H9 (cell line): ENCODE results near the gene TREM1. TPM values are rescaled to one million over a fixed set of nuclear protein-coding genes. Genes with fewer than 3 reads are reported as not detected.
A peak's percentile ranks its signal among the peaks of the same experiment; 100 is the strongest.

Source experiments
- DNase-seq: peaks from one replicate; pipeline ENCODE4 v3.0.0-alpha.2; 2017
- H2AFZ ChIP-seq: one replicate; pipeline ENCODE4 v1.6.1; 2013; ENCODE audit warnings: mild to moderate bottlenecking, low read length, control low read depth, moderate library complexity
- H2AK5ac ChIP-seq: 2 replicates; pipeline ENCODE4 v1.6.1; 2013; ENCODE audit warnings: low read length, control low read depth, mixed read lengths; ENCODE audit not compliant: insufficient read length
- H2BK120ac ChIP-seq: one replicate; pipeline ENCODE4 v1.6.1; 2013; ENCODE audit warnings: low read depth, mild to moderate bottlenecking, low read length, control low read depth, inconsistent platforms; ENCODE audit not compliant: poor library complexity, severe bottlenecking
- H2BK12ac ChIP-seq: 2 replicates; pipeline ENCODE4 v1.6.1; 2013; ENCODE audit warnings: low read length, control low read depth, mixed read lengths, low read depth; ENCODE audit not compliant: insufficient read length
- H2BK15ac ChIP-seq: 2 replicates; pipeline ENCODE4 v1.6.1; 2013; ENCODE audit warnings: low read depth, low read length, control low read depth
- H2BK20ac ChIP-seq: one replicate; pipeline ENCODE4 v1.6.1; 2013; ENCODE audit warnings: low read depth, mild to moderate bottlenecking, low read length, control low read depth, inconsistent platforms; ENCODE audit not compliant: poor library complexity, severe bottlenecking
- H2BK5ac ChIP-seq: 2 replicates; pipeline ENCODE4 v1.6.1; 2013; ENCODE audit warnings: low read length, control low read depth, mixed read lengths; ENCODE audit not compliant: insufficient read length
- H3K14ac ChIP-seq: 2 replicates; pipeline ENCODE4 v1.6.1; 2013; ENCODE audit warnings: low read length, control low read depth; ENCODE audit not compliant: insufficient read depth
- H3K18ac ChIP-seq: 2 replicates; pipeline ENCODE4 v1.6.1; 2013; ENCODE audit warnings: low read depth, mild to moderate bottlenecking, mixed read lengths, low read length, control low read depth; ENCODE audit not compliant: insufficient read length
- H3K23ac ChIP-seq: 2 replicates; pipeline ENCODE4 v1.6.1; 2013; ENCODE audit warnings: low read length, control low read depth, mixed read lengths, low read depth; ENCODE audit not compliant: insufficient read length
- H3K23me2 ChIP-seq: 2 replicates; pipeline ENCODE4 v1.6.1; 2013; ENCODE audit warnings: low read depth, mild to moderate bottlenecking, mixed read lengths, low read length, control low read depth; ENCODE audit not compliant: insufficient read length, poor library complexity, severe bottlenecking
- H3K27ac ChIP-seq: 2 replicates; pipeline ENCODE4 v1.5.1; 2013; ENCODE audit warnings: low read length, control low read depth, mixed read lengths, low read depth; ENCODE audit not compliant: insufficient read length
- H3K27me3 ChIP-seq: 2 replicates; pipeline ENCODE4 v1.6.1; 2013; ENCODE audit warnings: low read length, control low read depth, inconsistent platforms; ENCODE audit not compliant: insufficient read depth
- H3K4ac ChIP-seq: 2 replicates; pipeline ENCODE4 v1.6.1; 2013; ENCODE audit warnings: low read depth, mild to moderate bottlenecking, control low read depth, inconsistent platforms, low read length, moderate library complexity
- H3K4me1 ChIP-seq: 2 replicates; pipeline ENCODE4 v1.6.1; 2013; ENCODE audit warnings: low read length, control low read depth, inconsistent platforms; ENCODE audit not compliant: insufficient read depth
- H3K4me2 ChIP-seq: 2 replicates; pipeline ENCODE4 v1.6.1; 2013; ENCODE audit warnings: low read length, control low read depth, mixed read lengths; ENCODE audit not compliant: insufficient read length, insufficient read depth
- H3K56ac ChIP-seq: 2 replicates; pipeline ENCODE4 v1.6.1; 2013; ENCODE audit warnings: low read depth, mild to moderate bottlenecking, mixed read lengths, low read length, control low read depth; ENCODE audit not compliant: insufficient read length
- H3K79me1 ChIP-seq: 2 replicates; pipeline ENCODE4 v1.6.1; 2013; ENCODE audit warnings: low read depth, mild to moderate bottlenecking, moderate library complexity, low read length, control low read depth, inconsistent platforms; ENCODE audit not compliant: insufficient read depth, poor library complexity, severe bottlenecking
- H3K79me2 ChIP-seq: 2 replicates; pipeline ENCODE4 v1.6.1; 2013; ENCODE audit warnings: low read length, control low read depth, inconsistent platforms; ENCODE audit not compliant: insufficient read depth
- H3K9ac ChIP-seq: 2 replicates; pipeline ENCODE4 v1.6.1; 2013; ENCODE audit warnings: low read length, control low read depth, mixed read lengths; ENCODE audit not compliant: insufficient read length; ENCODE audit errors: extremely low read depth
- H3K9me3 ChIP-seq: one replicate; pipeline ENCODE4 v1.6.1; 2013; ENCODE audit warnings: low read depth, low read length, inconsistent platforms; ENCODE audit not compliant: control insufficient read depth
- H3T11ph ChIP-seq: one replicate; pipeline ENCODE4 v1.6.1; 2013; ENCODE audit warnings: mild to moderate bottlenecking, low read length, control low read depth, inconsistent platforms
- H4K20me1 ChIP-seq: one replicate; pipeline ENCODE4 v1.6.1; 2013; ENCODE audit not compliant: control insufficient read depth, insufficient read length, insufficient read depth
- H4K5ac ChIP-seq: 2 replicates; pipeline ENCODE4 v1.6.1; 2013; ENCODE audit warnings: low read depth, mild to moderate bottlenecking, mixed read lengths, low read length, control low read depth; ENCODE audit not compliant: insufficient read length
- H4K8ac ChIP-seq: replicated peaks from 2 replicates; pipeline ENCODE4 v1.6.1; 2013; ENCODE audit warnings: low read length, control low read depth, mixed read lengths, low read depth; ENCODE audit not compliant: insufficient read length
- H4K91ac ChIP-seq: 2 replicates; pipeline ENCODE4 v1.6.1; 2013; ENCODE audit warnings: low read depth, mild to moderate bottlenecking, moderate library complexity, mixed read lengths, low read length, control low read depth; ENCODE audit not compliant: insufficient read length
- H3K27ac Mint-ChIP-seq, 3 experiments: 2 replicates in 2 of 3; 3 replicates in 1 of 3; pipeline ENCODE4 v1.8.0; 2020 to 2021; ENCODE audit warnings: mixed read lengths in 3 of 3, mild to moderate bottlenecking in 1 of 3, moderate library complexity in 1 of 3
- H3K27me3 Mint-ChIP-seq: 2 replicates; pipeline ENCODE4 v1.8.0; 2021; ENCODE audit warnings: low read depth, mild to moderate bottlenecking, moderate library complexity, mixed read lengths
- H3K36me3 Mint-ChIP-seq, 3 experiments: 2 replicates in 2 of 3; 3 replicates in 1 of 3; pipeline ENCODE4 v1.8.0; 2020 to 2021; ENCODE audit warnings: low read depth in 3 of 3, mixed read lengths in 3 of 3; ENCODE audit not compliant: insufficient read depth in 1 of 3
- H3K4me1 Mint-ChIP-seq, 2 experiments: 2 replicates each; pipeline ENCODE4 v1.8.0; 2020; ENCODE audit warnings: mixed read lengths in 2 of 2
- H3K4me3 Mint-ChIP-seq, 2 experiments: 2 replicates in 1 of 2; 3 replicates in 1 of 2; pipeline ENCODE4 v1.8.0; 2020 to 2021; ENCODE audit warnings: mild to moderate bottlenecking in 2 of 2, mixed read lengths in 2 of 2, moderate library complexity in 1 of 2
- H3K9me3 Mint-ChIP-seq, 2 experiments: 2 replicates in 1 of 2; 3 replicates in 1 of 2; pipeline ENCODE4 v1.8.0; 2020; ENCODE audit warnings: mild to moderate bottlenecking in 2 of 2, mixed read lengths in 2 of 2, moderate library complexity in 1 of 2
- CTCF ChIP-seq: fragments of 200-600 bp; sonication (generic); conservative IDR thresholded peaks from 3 replicates; pipeline ENCODE4 v1.8.0; 2021; ENCODE audit warnings: antibody characterized with exemption, mild to moderate bottlenecking
- WGBS: extraction: QIAGEN DNeasy Blood & Tissue Kit; methylation state at CpG from one replicate; pipeline ENCODE4 v1.1.7; 2013; ENCODE audit warnings: missing lambda C conversion rate, low lambda C conversion rate, mixed read lengths; ENCODE audit not compliant: insufficient read length; ENCODE audit errors: extremely low coverage; 5-methylcytosine and 5-hydroxymethylcytosine counted together
- total RNA-seq: library from RNA; stranded (reverse); gene quantifications from 2 replicates; pipeline ENCODE4 v1.2.1, GENCODE V29; 2021

TREM1 gene
- total RNA-seq, 1 experiment from 2014 or later, result not detected

- peak overlapping the region; percentile 5 for H2AFZ ChIP-seq
- peak overlapping the region; percentile 58 to 70; a peak in 4 of 5 replicates for H3K4me3 Mint-ChIP-seq
- no peaks in the 10 kb centered on the region; a peak in 1 of 5 replicates for H3K9me3 Mint-ChIP-seq
- peaks cover 23 to 25% of the 10 kb centered on the region in 2 experiments for H3K4me1 Mint-ChIP-seq
- no peaks in the 10 kb centered on the region for H3K36me3 Mint-ChIP-seq
- no peak overlapping the region for H3K27ac Mint-ChIP-seq
- H3K79me2 ChIP-seq, result no peaks in the 10 kb centered on the region
- H3K23me2 ChIP-seq, result peaks cover 12% of the 10 kb centered on the region
- H3K27me3 ChIP-seq, result no peaks in the 10 kb centered on the region
- H3K27ac ChIP-seq, result no peak overlapping the region
- H3K4me2 ChIP-seq, result peak overlapping the region; percentile 57
- H2BK15ac ChIP-seq, result no peak overlapping the region
- DNase-seq, result no peak
- H3K4ac ChIP-seq, result no peak overlapping the region
- no peak overlapping the region for H2AK5ac ChIP-seq
- H4K91ac ChIP-seq, result no peak overlapping the region
- no peaks in the 10 kb centered on the region for H3K9me3 ChIP-seq
- H2BK20ac ChIP-seq, result no peak overlapping the region
- no peak overlapping the region for H2BK5ac ChIP-seq
- WGBS, result no CpG with 5 or more reads among the region's 9 CpGs
- H3K14ac ChIP-seq, result no peak overlapping the region
- no peak overlapping the region for H3K18ac ChIP-seq
- no peak overlapping the region for H3T11ph ChIP-seq
- H3K56ac ChIP-seq, result no peak overlapping the region
- no peaks in the 10 kb centered on the region for H3K79me1 ChIP-seq
- H4K20me1 ChIP-seq, result no peaks in the 10 kb centered on the region
- no peak for TF ChIP-seq CTCF
- H3K9ac ChIP-seq, result no peak overlapping the region
- H2BK120ac ChIP-seq, result no peak overlapping the region
- H3K27me3 Mint-ChIP-seq, result peaks cover 29% of the 10 kb centered on the region
- H4K8ac ChIP-seq, result no peak overlapping the region
- H4K5ac ChIP-seq, result no peak overlapping the region
- H3K4me1 ChIP-seq, result peaks cover 4% of the 10 kb centered on the region; the same call in 1 of the 2 replicates
- no peak overlapping the region for H3K23ac ChIP-seq
- no peak overlapping the region for H2BK12ac ChIP-seq
Measured at GRCh38 chr6:41318261-41318653, 31.8 kb upstream of the TREM1 start.
